Activated CD4-positive, alpha-beta T cell treated with anti-CD3 and anti-CD28 coated beads, Interleukin-2, amount 10 ng/mL, durations not matched to agents 24 days and 14 days (primary cell): Measurements from ENCODE around the gene CCL5. TPM values are rescaled to one million over a fixed set of nuclear protein-coding genes. Genes with fewer than 3 reads are reported as not detected.

Experiments used
- DNase-seq: peaks from one replicate; pipeline ENCODE4 v3.0.0; 2022
- H3K27ac Mint-ChIP-seq: one replicate; pipeline ENCODE4 v1.8.0; 2022; ENCODE audit warnings: mild to moderate bottlenecking, mixed read lengths
- H3K27me3 Mint-ChIP-seq: one replicate; pipeline ENCODE4 v1.8.0; 2022; ENCODE audit warnings: mixed read lengths
- H3K36me3 Mint-ChIP-seq: one replicate; pipeline ENCODE4 v1.8.0; 2022; ENCODE audit warnings: low read depth, mild to moderate bottlenecking, mixed read lengths
- H3K4me1 Mint-ChIP-seq: one replicate; pipeline ENCODE4 v1.8.0; 2021; ENCODE audit warnings: mixed read lengths
- H3K4me3 Mint-ChIP-seq: one replicate; pipeline ENCODE4 v1.8.0; 2022; ENCODE audit warnings: mild to moderate bottlenecking, moderate library complexity, mixed read lengths
- H3K9me3 Mint-ChIP-seq: one replicate; pipeline ENCODE4 v1.8.0; 2021; ENCODE audit warnings: mixed read lengths
- intact Hi-C: fragments of 100-400 bp; cut with micrococcal nuclease; formaldehyde crosslinking; loops from one replicate; pipeline ENCODE4 v1.15.1; 2023
- total RNA-seq: library from RNA; stranded (reverse); gene quantifications from 2 replicates; pipeline ENCODE4 v1.2.3, GENCODE V29; 2022

CCL5 gene
- 19.6 and 20.7 TPM in 2 replicates for total RNA-seq

GRCh38 chr17:35879773-35880654 lies at the start of gene CCL5:
Gene CCL5, minus strand, starts transcription at chr17:35880360.
- DNase-seq, result peak; percentile 89
- Mint-ChIP-seq H3K4me1 (peaks cover 50% of the 10 kb centered on the region), H3K27ac (peak within 1 kb of the TSS; percentile 92), H3K27me3 (no peaks in the 10 kb centered on the region), H3K36me3 (peaks cover 14% of the 10 kb centered on the region), H3K9me3 (no peaks in the 10 kb centered on the region), H3K4me3 (peak within 1 kb of the TSS; percentile 78)
- intact Hi-C loops, result loop anchor here (1.0 kb wide), 2 partner anchors 9 to 16 kb away; no protein-coding TSS in a partner anchor

DNA sequence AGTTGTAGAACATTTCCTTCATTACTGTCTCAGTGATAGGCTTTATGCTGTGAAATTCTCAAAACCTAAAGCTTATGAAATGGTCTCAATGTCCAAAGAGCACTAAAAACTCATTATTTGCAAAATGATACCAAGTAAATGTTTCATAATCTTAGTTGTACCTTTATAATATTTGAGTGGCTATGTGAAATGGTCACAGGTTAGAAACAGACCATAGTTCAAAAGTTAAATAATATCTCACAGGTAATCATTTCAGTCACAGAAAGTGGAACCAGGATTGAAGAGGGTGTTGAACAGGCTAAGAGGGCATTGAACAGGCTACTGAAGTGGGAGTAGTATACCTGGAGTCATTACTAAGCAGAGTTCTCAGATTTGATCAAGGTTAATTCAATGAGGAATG lies 47.6 kb upstream of the CCL5 start:
- DNase-seq, result no peak
- no peak overlapping the region for H3K4me3 Mint-ChIP-seq
- no peaks in the 10 kb centered on the region for H3K27me3 Mint-ChIP-seq
- H3K4me1 Mint-ChIP-seq, result peaks cover 28% of the 10 kb centered on the region
- H3K36me3 Mint-ChIP-seq, result peaks cover 30% of the 10 kb centered on the region
- no peak overlapping the region for H3K27ac Mint-ChIP-seq
- intact Hi-C loops, result no loop called here
- no peaks in the 10 kb centered on the region for H3K9me3 Mint-ChIP-seq

GRCh38 chr17:35923609-35924114 lies 43.5 kb upstream of the CCL5 start:
- Mint-ChIP-seq H3K4me1 (peaks cover 31% of the 10 kb centered on the region), H3K4me3 (no peak overlapping the region), H3K36me3 (peaks cover 49% of the 10 kb centered on the region), H3K27ac (no peak overlapping the region), H3K9me3 (no peaks in the 10 kb centered on the region), H3K27me3 (no peaks in the 10 kb centered on the region)
- DNase-seq, result no peak
- intact Hi-C loops, result no loop called here

DNA sequence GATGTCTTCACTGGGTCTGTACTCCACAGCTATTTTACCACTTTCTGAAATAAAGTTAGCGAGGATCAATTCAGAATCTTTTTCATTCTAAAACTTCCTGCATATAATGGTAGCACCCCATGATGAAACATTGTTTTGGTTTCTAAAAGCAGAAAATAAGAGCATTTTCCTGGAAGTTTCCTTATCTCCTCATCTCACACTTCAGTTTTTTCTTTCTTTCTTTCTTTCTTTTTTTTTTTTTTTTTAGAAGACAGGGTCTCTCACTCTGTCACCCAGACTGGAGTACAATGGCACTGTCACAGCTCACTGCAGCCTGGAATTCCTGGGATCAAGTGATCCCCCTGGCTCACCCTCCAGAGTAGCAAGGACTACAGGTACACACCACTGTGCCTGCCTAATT lies 40.1 kb upstream of the CCL5 start:
- intact Hi-C loops, result no loop called here
- Mint-ChIP-seq H3K27ac (peak overlapping the region; percentile 68), H3K9me3 (no peaks in the 10 kb centered on the region), H3K4me3 (peak overlapping the region; percentile 21), H3K4me1 (peaks cover 28% of the 10 kb centered on the region), H3K27me3 (no peaks in the 10 kb centered on the region), H3K36me3 (peaks cover 50% of the 10 kb centered on the region)
- DNase-seq, result no peak

GRCh38 chr17:35918665-35919064 lies 38.5 kb upstream of the CCL5 start:
- Mint-ChIP-seq H3K36me3 (peaks cover 39% of the 10 kb centered on the region), H3K27me3 (no peaks in the 10 kb centered on the region), H3K27ac (no peak overlapping the region), H3K9me3 (no peaks in the 10 kb centered on the region), H3K4me1 (peaks cover 25% of the 10 kb centered on the region), H3K4me3 (no peak overlapping the region)
- no peak for DNase-seq
- intact Hi-C loops, result no loop called here

DNA sequence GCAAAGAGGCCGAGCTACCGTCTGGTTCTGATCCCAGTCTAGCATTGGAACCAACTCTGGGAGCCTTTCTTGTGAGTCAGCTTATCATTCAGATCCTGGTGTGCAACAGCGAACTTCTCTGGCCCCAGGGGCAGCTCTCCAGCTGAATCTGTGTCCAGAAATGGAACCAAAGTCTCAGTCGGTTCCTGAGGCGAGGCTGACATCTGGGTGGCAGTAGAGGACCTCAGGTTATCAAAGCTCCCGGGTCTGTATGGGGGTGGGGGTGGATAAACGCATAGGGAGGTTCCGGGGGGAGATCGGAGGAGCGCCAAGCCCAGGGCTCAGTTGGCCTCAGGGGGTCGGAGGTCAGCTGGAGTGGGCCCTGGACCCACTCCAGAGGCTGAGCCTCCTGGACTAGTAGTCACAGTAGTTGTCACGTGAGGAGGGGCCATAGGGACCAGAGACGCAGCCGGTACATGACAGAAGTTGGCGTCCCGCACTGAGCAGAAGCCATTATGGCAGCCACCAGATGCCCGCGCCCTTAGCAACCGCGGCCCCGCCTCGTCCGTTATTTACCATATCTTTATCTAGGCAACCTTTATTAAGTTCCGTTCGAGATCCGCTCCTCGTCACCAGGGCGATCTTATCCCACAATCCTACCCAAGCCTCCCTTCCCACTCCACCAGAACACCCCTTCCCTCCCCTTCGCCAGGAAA lies 37.5 kb upstream of the CCL5 start:
- H3K4me1 Mint-ChIP-seq, result peaks cover 25% of the 10 kb centered on the region
- no peaks in the 10 kb centered on the region for H3K9me3 Mint-ChIP-seq
- no peaks in the 10 kb centered on the region for H3K27me3 Mint-ChIP-seq
- DNase-seq, result no peak
- no peak overlapping the region for H3K27ac Mint-ChIP-seq
- intact Hi-C loops, result no loop called here
- peaks cover 33% of the 10 kb centered on the region for H3K36me3 Mint-ChIP-seq
- no peak overlapping the region for H3K4me3 Mint-ChIP-seq

DNA sequence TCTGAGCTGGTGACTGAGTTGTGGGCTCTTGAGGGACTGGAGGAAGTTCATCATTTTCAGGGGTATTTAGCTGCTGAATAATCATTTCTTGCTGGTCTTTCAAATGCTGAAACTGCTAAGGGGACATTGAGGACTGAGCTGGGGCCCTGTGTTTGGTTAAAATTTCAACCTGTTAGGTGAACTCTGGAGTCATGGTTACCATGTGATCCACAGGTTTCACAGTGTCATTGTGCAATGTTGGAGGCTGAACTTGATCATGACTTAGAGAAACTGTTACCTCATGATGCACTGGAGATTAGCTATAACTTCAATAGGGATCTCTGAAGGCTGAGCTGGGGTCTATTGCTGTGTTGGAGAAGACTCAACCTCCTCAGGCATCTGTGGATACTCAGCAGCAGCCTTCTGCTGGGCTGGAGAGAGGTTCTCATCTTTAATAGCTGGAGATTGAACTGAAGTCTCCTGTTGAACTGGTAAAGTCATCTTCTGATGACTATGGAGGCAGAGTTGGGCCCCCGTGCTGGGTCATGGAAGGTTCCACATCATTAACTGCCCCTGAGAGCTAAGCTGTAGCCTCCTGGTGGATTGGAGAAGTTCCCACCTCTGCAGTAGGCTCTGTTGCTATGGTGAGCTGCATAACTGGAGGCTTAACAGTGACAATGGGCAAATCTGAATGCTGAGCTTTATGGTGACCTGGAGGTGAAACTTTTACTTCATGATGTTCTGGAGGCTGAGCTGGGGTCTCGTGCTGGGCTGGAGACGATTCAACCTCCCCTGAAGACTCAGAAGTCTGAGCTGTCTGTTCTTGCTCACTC lies 35.2 kb upstream of the CCL5 start:
- intact Hi-C loops, result no loop called here
- H3K36me3 Mint-ChIP-seq, result peaks cover 23% of the 10 kb centered on the region
- H3K27me3 Mint-ChIP-seq, result no peaks in the 10 kb centered on the region
- H3K27ac Mint-ChIP-seq, result no peak overlapping the region
- no peak overlapping the region for H3K4me3 Mint-ChIP-seq
- DNase-seq, result no peak
- peaks cover 17% of the 10 kb centered on the region for H3K4me1 Mint-ChIP-seq
- peaks cover 6% of the 10 kb centered on the region for H3K9me3 Mint-ChIP-seq

- Mint-ChIP-seq H3K4me3 (no peak overlapping the region), H3K4me1 (peaks cover 8% of the 10 kb centered on the region), H3K27ac (no peak overlapping the region), H3K36me3 (peaks cover 16% of the 10 kb centered on the region), H3K9me3 (peaks cover 6% of the 10 kb centered on the region), H3K27me3 (no peaks in the 10 kb centered on the region)
- DNase-seq, result no peak
- intact Hi-C loops, result no loop called here
Observed at GRCh38 chr17:35914354-35914753, 34.2 kb upstream of the CCL5 start.

DNA sequence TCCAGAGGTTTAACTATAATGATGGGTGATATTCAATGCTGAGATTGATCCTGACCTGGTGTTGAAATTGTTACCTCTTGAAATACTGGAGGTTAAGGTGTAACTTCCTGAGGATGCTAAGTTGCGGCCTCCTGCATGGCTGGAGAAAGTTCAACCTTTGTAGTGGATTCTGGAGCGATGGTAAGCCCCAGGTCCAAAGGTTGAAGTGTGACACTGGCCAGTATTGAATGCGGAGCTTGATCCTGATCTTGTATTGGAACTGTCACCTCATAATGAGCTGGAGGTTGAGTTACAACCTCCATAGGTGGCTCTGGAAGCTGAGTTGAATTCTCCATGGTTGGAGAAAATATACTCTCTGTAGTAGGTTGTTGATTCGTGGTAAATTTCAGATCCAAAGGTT lies 33.4 kb upstream of the CCL5 start:
- intact Hi-C loops, result no loop called here
- Mint-ChIP-seq H3K4me3 (no peak overlapping the region), H3K27ac (no peak overlapping the region), H3K36me3 (peaks cover 14% of the 10 kb centered on the region), H3K9me3 (peaks cover 11% of the 10 kb centered on the region), H3K4me1 (peaks cover 6% of the 10 kb centered on the region), H3K27me3 (no peaks in the 10 kb centered on the region)
- no peak for DNase-seq

DNA sequence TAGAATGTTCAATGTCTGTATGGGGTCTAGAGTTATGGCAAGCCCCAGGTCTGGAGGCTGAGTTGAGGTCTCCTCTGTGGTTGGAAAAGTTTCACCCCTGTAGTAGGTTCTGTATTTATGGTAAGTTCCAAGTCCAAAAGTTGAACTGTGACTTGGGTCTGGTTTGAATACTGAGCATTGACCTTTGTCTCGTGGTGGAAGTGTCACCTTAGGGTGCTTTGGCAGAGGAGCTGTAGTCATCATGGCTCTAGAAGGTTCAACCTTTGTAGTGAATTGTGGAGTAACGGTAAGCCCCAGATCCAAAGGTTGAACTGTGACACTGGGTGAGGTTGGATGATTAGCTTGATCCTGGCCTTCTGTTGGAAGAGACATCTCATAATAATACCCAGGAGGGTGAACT lies 32.8 kb upstream of the CCL5 start:
- Mint-ChIP-seq H3K4me1 (peaks cover 3% of the 10 kb centered on the region), H3K9me3 (peaks cover 11% of the 10 kb centered on the region), H3K36me3 (peaks cover 9% of the 10 kb centered on the region), H3K27me3 (no peaks in the 10 kb centered on the region), H3K27ac (no peak overlapping the region), H3K4me3 (no peak overlapping the region)
- intact Hi-C loops, result no loop called here
- no peak for DNase-seq

- H3K27me3 Mint-ChIP-seq, result no peaks in the 10 kb centered on the region
- peak overlapping the region; percentile 39 for H3K27ac Mint-ChIP-seq
- H3K4me1 Mint-ChIP-seq, result peaks cover 3% of the 10 kb centered on the region
- DNase-seq, result no peak
- no peak overlapping the region for H3K4me3 Mint-ChIP-seq
- H3K9me3 Mint-ChIP-seq, result peaks cover 11% of the 10 kb centered on the region
- H3K36me3 Mint-ChIP-seq, result peaks cover 7% of the 10 kb centered on the region
- intact Hi-C loops, result no loop called here
Observed at GRCh38 chr17:35912339-35912912, 32.3 kb upstream of the CCL5 start.

- intact Hi-C loops, result no loop called here
- no peaks in the 10 kb centered on the region for H3K27me3 Mint-ChIP-seq
- no peak overlapping the region for H3K4me3 Mint-ChIP-seq
- H3K9me3 Mint-ChIP-seq, result peaks cover 11% of the 10 kb centered on the region
- H3K27ac Mint-ChIP-seq, result no peak overlapping the region
- H3K36me3 Mint-ChIP-seq, result peaks cover 2% of the 10 kb centered on the region
- peaks cover 3% of the 10 kb centered on the region for H3K4me1 Mint-ChIP-seq
- no peak for DNase-seq
Observed at GRCh38 chr17:35909408-35909807, 29.2 kb upstream of the CCL5 start.

- peaks cover 2% of the 10 kb centered on the region for H3K36me3 Mint-ChIP-seq
- intact Hi-C loops, result no loop called here
- H3K27ac Mint-ChIP-seq, result no peak overlapping the region
- H3K27me3 Mint-ChIP-seq, result no peaks in the 10 kb centered on the region
- no peak overlapping the region for H3K4me3 Mint-ChIP-seq
- DNase-seq, result no peak
- peaks cover 3% of the 10 kb centered on the region for H3K4me1 Mint-ChIP-seq
- peaks cover 11% of the 10 kb centered on the region for H3K9me3 Mint-ChIP-seq
Observed at GRCh38 chr17:35907691-35908090, 27.5 kb upstream of the CCL5 start.
